Stimulated activated CD4-positive, alpha-beta T cell treated with anti-CD3 and anti-CD28 coated beads, Interleukin-12 subunit alpha, Interleukin-12 subunit beta, amount 100 ng/mL, for 4 hours (primary cell): Measurements from ENCODE around the gene HSD17B4.
"Not testable (repeated sequence)": the region's sequence is repeated elsewhere in the genome, so short reads cannot be mapped to it uniquely, and the experiment has no call there.

Experiments
- DNase-seq: peaks from one replicate; pipeline ENCODE4 v3.0.0-alpha.2; 2020

HSD17B4 gene, protein sequence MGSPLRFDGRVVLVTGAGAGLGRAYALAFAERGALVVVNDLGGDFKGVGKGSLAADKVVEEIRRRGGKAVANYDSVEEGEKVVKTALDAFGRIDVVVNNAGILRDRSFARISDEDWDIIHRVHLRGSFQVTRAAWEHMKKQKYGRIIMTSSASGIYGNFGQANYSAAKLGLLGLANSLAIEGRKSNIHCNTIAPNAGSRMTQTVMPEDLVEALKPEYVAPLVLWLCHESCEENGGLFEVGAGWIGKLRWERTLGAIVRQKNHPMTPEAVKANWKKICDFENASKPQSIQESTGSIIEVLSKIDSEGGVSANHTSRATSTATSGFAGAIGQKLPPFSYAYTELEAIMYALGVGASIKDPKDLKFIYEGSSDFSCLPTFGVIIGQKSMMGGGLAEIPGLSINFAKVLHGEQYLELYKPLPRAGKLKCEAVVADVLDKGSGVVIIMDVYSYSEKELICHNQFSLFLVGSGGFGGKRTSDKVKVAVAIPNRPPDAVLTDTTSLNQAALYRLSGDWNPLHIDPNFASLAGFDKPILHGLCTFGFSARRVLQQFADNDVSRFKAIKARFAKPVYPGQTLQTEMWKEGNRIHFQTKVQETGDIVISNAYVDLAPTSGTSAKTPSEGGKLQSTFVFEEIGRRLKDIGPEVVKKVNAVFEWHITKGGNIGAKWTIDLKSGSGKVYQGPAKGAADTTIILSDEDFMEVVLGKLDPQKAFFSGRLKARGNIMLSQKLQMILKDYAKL

DNA sequence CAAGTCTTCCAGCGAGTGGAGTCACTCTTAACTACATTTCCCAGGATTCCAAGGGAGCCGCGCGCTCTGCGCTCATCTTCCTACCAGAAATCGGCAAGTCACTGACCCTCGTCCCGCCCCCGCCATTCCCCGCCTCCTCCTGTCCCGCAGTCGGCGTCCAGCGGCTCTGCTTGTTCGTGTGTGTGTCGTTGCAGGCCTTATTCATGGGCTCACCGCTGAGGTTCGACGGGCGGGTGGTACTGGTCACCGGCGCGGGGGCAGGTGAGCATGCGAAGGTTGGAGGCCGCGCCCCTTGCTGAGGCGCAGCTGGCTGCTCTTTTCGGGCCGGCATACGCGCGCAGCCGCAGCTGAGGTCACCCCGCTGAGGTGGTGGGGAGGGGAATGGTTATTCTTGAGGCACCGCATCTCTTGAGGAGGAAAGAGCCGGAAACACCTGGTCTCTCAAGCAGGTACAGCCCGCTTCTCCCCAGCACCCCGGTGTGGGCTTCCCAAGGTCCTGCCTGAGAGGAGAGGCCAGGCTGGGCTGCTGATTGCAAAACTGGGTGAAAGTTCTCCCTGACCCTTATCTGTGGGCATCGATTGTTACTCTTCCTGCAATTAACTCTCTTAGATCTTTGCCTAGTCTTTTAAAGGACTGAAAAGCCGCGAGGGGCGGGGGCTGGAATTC lies at the start of gene HSD17B4:
HSD17B4 (plus strand) TSS at position 125 of the 667 bp plus-strand sequence; CDS start at position 204, 79 bp downstream.
- peak; percentile 74 for DNase-seq

DNA sequence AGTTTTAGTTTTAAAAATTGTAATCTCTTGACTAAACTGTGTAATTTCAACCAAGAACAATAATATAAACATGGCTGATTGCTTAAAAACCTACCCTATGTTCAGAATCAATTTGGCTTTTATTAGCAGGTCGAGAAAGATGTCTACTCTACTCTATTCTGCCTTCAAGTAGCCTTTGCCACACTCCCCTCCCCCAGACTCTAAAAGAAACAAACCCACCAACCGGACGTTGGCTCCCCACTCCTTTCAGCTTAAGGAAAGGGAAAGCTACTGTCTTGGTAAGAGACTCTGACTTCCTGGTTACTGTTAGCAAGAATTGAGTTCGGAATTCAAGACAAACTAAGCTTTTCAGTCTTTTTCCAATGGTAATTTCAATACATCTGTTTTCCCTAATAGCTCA lies 49.7 kb upstream of the HSD17B4 start:
- DNase-seq: no peak

DNA sequence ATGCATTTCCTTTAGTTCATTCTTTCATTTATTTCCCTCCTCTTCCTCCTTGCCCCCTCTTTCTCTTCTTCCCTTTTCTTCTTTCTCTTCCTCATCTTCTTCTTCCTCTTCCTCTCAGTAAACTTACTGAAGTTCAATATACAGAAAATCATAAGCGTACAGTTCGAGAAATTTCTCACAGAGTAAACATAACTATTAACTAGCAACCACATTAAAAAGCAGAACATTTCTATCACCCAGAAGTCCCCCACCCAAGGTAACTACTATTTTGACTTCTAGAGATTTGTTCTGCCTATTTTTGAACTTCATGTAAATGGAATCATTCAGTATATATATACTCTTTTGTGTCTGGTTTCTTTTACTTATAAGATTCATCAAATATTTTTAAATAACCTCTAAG lies 48.3 kb upstream of the HSD17B4 start:
- DNase-seq: no peak

DNA sequence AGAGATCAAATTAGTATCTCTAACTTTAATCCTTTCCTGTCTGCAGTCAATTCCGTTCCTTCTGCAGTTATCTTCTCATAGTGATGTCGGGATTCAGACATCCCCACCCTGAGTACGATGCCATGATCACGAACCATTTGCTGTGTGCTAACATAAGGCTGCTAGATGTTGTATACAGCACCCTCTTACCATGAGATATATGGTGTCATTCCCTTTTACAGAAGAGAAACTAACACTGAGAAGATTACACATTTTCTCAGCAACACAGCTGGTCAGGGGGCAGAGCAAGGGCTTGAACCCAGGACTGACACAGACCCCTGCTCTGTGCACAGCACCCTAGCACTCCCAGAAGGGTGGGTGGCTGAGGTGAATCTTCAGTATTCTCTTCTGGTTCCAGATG lies 46.9 kb upstream of the HSD17B4 start:
- DNase-seq: no peak

DNA sequence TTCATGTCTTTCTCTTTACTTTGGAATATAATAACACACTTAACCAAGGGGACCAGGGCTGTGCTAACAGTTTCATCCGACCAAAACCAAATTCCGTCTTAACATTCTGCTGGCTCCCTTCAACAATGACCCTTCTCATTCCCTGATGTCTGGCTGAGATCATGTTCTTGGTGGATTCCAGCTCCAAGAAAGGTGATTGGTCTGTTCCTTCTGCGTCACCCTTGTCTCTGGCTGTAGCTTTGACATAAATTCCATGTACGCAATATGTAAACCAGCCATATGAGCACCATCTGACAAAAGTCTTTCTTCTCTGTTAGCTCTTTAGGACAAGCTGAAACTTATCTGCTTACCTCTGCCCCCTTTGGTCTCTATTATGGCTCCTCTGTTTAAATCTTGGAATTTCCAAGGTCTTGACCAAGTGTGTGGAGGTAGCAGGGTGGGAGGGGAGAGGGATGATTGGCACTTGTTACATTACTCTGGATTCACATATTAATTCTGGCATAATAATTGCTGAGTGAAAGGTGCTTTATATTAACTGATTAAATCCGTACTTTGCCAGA lies 45.7 kb upstream of the HSD17B4 start:
- no peak for DNase-seq

DNA sequence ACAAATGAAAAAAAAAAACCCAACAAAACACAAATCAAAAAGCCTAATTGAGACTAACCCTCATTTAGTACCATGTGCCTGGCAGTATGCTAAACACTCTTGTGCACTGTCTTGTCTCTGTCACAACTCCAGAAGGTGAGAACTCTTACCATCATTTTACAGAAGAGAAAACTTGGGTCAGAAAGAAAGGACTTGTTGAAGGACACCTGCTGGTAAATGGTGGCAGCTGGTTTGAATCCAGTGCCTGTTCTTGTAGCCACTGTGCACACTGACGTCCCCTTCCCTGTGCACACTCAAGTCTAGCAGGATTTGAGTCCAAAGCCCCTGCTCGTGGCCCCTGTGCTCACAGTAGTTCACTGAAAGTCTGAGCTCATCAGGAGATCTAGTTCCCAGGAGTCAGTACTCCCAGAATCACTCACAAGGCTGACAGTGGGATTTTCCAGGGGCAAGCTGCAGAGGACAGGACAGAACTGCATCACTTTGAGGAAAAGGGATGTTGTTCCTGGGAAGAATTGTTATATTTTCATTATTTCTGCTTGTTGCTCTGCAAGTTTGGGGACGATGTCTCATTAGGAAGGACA lies 43.0 kb upstream of the HSD17B4 start:
- DNase-seq: no peak

DNA sequence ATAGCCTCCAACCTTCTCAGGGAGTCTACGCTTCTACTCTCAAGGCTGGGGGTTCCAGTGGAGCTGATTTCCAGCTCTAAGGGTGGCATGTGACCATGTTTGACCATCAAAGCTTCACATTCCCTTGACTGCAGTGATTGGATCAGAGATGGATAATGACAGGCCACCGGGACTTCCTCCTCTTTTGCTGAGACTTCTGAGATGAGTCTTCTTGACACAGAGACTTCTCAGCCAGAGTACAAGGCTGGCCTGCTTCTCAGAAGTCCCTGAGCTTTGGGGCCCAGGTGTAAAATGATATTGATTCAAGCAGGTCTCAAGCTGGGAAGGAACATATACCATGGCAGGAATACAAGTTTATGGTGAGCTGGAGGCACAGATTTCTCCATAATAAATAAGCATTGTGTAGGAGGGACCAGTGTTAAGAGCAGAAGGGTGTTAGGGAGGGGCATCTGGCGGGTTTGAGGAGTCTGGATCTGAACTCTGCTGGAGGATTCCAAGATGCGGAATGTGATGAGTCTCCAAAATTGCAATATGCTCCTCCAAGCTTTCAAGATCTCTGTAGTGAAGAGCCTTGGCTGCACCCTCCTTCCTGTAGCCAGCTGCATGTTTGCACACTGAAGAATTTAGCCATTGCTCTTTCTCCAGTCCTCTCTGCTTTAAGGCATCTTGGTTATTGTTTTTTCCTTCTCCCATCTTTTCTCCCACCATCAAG lies 41.7 kb upstream of the HSD17B4 start:
- DNase-seq: no peak

DNA sequence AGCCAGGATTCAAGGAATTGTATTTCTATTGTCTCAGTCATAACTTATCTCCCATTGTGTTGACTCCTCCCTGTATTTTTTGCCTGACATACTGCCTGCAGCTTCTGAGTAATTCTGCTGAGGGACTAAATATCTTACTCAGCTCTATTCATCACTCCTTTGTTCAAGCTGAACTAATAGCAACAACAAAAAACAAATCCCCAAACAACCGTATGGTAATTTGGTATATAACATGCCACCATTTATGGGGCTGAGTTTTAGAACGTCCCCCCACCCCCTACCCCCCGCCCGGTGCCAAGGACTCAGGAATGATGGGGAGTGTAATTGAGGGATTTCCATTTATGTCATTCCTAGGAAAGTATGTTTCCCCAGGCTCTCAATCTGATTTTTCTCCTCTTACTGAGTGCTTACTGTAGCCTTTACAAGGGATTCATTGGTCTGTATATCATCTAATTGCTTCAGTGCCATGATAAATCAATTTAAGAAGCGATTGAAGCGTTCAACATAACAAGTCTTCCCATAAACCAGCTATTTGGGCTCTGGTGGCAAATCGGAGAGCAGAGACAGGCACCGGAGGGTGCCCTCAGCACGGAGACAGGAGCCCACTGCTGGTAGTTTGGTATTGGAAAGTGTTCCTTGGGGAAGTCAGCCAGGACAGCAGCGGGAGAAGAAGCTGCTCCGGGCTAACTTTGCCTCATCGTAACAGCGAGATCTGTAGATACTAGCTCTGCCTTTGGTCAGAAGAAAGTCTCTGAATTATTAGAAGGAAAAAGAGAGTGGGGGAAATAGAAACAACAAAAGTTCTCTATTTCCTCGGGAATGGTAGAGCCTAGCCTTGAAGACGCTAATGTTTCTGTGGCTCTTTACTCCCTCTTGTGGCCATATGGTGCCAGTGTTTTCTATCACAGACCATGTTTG lies 40.7 kb upstream of the HSD17B4 start:
- no peak for DNase-seq

DNA sequence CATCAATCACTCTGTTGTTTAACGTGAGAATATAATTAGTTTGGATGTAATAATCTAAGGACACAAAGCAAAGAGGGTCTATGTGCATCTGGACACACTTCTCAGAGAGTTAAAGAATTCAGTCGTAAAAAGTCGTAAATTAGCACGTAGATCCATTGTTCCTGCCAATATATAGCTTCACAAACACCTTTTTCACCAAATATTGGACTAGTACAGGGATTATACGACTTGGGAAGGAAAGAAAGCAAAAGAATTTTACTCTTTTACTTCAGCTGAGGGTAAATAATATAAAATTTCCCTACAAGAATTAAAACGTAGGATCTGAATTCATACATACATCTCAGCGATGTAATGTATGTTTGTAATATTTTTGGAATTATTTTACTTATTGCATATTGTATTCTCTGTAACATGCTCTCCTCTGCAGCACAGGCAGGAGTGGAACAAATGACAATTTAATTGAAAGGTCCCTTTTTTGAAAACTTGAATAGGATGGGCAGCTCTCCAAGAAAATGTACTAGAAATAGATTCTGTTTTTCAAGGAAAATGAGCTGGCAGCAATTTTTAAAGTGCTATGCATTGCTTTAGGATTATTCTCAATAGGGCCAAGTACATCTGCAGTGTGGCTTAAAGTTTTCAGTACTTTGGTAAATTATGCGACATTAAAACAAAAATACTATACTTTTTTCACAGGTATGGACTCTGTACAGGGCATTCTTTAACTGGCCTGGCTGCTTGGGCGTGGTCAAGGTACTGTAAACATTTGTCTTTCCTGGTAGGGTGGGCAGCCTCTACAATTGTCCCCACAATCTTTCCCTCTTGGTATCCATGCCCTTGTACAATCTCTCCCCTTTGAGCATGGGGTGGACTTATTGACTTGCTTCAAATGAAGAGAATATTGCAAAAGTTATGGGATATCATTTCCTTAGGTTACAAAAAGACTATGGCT lies 39.7 kb upstream of the HSD17B4 start:
- no peak for DNase-seq

DNA sequence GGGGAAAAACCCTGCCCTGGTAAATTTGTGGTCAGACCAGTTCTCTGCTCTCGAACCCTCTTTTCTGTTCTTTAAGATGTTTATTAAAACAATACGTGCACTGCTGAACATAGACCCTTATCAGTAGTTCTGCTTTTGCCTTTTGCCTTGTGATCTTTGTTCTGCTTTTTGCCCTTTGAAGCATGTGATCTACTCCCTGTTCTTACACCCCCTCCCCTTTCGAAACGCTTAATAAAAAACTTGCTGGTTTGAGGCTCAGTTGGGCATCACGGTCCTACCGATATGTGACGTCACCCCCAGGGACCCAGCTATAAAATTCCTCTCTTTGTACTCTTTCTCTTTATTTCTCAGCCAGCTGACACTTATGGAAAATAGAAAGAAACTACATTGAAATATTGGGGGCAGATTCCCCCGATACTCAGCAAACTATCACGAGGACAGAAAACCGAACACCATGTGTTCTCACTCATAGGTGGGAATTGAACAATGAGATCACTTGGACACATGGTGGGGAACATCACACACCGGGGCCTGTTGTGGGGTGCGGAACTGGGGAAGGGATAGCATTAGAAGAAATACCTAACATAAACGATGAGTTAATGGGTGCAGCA lies 38.1 kb upstream of the HSD17B4 start:
- DNase-seq: not testable (repeated sequence)

DNA sequence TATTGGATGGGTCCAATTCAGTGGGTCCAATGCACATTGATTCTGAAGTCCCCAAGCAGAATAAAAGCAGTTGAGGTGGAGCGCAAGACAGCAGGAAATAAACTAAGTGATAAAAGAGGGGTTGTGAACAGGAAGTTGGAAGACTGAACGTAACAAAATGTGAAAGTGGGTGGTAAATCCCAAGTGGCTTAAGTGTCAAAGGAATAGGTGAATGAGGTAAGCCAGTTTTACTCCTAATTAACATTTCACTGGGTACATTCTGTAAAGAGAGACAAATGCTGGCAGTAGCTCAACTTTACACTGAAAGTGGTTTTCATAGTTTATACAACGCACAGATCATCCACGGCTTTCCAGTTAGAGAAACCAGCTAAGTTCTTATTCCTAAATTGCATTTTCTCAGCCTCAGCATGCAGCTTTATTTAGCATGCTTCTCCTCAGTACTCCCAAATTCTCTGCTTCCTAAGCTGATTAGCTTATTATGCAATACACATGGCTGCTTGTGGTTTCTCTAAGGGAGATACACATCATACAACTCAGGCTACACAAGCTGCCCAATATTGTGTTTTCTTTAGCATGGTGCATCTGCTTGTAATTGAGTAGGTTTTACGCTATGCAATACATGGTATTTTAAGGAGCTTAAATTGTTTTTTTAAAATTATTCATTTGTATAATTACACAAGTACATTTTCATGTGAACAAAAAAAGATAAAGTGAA lies 34.2 kb upstream of the HSD17B4 start:
- no peak for DNase-seq

DNA sequence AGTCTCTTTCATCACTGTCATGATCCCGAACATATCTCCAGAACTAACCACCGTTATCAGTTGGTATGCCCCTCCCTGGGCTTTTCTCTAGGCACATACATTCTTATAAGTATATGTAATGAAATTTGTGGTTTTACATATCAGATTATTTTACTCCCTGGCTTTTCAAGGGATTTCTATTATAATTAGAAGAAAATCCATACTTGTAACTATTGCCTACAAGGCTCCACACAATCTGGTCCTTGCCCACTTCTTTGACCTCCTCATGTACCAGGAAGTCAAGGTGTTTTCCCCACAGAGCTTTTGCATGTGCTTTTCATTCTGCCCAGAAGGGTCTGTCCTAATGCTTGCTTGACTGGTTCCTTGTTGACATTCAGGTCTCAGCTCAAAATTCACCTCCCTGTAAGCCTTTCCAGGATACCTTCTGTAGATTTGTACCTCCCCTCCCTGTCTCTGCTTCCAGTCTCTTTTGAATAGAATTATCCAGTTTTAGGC lies 33.6 kb upstream of the HSD17B4 start:
- no peak for DNase-seq

DNA sequence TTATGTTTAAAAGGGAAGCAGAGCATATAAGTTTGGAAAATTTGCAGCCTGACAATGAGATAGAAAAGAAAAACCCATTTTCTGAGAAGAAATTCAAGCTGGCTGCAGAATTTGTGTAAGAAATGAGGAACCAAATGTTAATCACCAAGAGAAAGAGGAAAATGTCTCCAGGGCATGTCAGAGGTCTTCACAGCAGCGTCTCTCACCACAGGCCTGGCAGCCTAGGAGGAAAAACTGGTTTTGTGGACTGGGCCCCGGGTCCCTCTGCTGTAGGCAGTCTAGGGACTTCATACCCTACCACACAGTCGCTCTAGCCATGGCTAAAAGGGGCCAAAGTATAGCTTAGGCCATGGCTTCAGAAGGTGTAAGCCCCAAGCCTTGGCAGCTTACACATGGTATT lies 32.1 kb upstream of the HSD17B4 start:
- DNase-seq: no peak

DNA sequence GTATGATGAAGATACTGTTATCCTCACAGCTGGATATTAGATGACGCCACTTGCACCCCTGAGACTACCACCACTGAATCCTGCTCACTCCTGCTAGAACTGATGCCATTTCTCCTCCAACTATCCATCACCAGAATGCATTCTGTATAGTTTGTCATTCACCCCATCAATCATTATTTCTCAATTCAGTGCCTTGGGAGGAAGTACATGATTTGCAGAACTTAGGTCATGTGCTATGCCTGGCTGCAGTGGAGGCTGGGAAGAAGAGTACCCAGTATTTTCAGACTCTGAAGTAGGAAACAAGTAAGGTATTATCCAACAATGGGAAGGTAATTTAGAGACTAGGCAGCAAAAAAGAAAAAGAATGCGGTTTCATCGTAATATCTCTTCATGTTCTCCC lies 26.2 kb upstream of the HSD17B4 start:
- DNase-seq: no peak

DNA sequence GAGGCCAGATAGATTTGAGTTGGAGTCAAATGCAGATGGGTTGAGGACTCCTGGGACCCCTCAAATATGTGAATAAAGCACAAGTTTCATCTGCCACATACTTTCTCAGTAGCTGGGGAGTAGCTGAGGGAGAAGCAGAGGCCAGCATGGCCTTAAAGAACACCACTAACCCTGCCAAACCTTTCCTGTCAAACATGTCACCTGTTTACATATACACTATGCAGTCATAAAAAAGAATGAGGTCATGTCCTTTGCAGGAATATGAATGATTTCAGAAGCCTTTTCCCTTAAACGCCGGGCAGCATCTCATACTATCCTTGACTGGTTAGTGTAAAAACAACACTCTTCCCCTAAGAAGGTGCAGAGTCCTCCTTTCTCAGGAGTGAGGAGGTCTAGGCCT lies 25.2 kb upstream of the HSD17B4 start:
- DNase-seq: no peak

DNA sequence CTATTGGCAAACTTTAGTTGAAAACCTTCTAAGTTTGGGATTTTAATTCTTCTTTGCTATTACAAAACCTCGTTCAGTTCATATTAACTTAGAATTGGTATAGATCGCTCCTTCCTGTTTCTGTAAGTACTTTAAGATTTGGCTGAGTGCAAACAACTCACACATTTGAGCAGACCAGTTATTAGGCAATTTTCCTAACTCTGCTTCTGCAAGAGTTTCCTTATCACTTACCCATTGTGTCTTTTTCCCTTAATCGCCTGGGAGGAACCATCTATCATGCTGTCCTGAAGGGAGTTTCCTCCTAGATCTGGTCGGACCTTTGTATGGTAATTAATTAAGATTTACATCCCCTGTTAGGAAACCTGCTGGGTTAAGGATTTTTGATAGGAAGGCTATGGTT lies 24.7 kb upstream of the HSD17B4 start:
- DNase-seq: not testable (repeated sequence)

DNA sequence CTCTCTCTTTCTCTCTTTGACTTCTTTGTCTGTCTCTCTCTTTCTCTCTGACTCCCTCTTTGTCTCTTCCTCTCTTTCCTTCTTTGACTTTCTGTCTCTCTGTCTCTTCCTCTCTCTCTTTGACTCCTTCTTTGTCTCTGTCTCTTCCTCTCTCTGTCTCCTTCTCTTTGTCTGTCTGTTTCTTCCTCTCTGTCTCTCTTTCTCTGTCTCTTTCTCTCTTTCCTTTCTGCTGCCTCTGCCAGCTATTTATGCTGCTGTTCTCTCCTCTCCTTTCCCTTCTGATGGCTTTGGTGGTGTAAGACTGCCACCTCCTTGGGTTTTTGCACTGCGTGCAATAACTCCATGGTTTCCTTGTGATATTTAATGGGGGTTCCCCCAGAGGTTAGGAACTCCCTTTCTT lies 24.1 kb upstream of the HSD17B4 start:
- DNase-seq: not testable (repeated sequence)

DNA sequence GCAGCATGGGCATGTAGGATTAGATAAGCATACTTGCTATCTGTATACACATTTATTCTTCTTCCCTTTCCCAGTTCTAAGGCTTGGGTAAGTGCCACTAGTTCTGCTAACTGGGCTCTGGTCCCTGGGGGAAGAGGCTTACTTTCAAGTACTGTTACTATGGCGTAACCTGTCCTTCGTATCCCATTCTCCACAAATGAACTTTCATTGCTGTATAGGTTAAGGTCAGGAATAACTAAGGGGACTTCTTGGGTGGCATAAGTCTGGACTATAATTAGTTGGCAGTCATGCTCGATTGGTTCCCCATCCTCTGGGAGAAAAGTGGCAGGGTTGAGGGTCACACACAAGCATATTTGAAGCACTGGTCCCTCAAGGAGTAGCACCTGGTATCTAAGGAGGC lies 23.7 kb upstream of the HSD17B4 start:
- DNase-seq: not testable (repeated sequence)
